ENCODE measurements around the gene EAF2.

The EAF2 gene

DNA sequence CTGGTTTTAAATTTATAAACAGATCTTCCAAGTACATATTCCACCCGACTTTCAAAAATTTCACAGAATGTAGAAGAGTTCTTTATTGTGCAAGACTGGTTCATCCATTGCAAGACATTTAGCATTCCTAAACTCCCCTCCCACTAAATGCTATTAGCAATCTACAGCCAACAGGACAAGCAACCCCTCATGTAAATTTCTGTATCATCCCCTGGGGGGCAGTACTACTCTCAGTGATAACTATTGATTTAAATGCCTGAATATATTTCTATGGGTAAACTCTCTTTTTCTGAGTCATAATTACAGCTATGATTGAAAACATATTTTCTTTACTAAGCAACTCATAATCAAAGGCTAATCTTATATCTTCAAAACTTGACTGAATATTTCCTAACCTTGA is 48.5 kb downstream of the EAF2 start:
- Histone ChIP-seq H3K4me1 (ENCODE audit: control insufficient read depth in 2 of 2, insufficient read depth in 1 of 2, low read depth in 1 of 2, low read length in 2 of 2) (no peaks in the 10 kb centered on the region), H4K8ac (ENCODE audit: low read depth, low read length) (no peak overlapping the region), H3K79me1 (ENCODE audit: low read depth, low read length) (no peaks in the 10 kb centered on the region), H2BK120ac (ENCODE audit: low read depth, low read length) (no peak overlapping the region), H2AK5ac (ENCODE audit: low read depth, low read length) (no peak overlapping the region), H3K9me3 (replicated peaks in 1 of 2; ENCODE audit: control insufficient read depth in 2 of 2, insufficient read depth in 1 of 2, low read depth in 1 of 2, low read length in 2 of 2) (no peaks in the 10 kb centered on the region), H3K14ac (ENCODE audit: low read length) (no peak overlapping the region), H3K23ac (ENCODE audit: low read depth, low read length, poor library complexity) (no peak overlapping the region), H2BK5ac (ENCODE audit: low read length) (no peak overlapping the region), H3K4ac (ENCODE audit: low read length) (no peak overlapping the region), H3K4me2 (ENCODE audit: insufficient read depth, low read length, poor library complexity, severe bottlenecking) (no peak overlapping the region), H3K4me3 (ENCODE audit: low read length in 2 of 2) (no peak overlapping the region), H3K18ac (ENCODE audit: low read length) (no peak overlapping the region), H2AFZ (ENCODE audit: low read length) (no peak overlapping the region), H3K9ac (ENCODE audit: low read depth, low read length, poor library complexity) (no peak overlapping the region), H3K27ac (replicated peaks; ENCODE audit: low read length) (no peak overlapping the region), H2BK12ac (ENCODE audit: low read length) (no peak overlapping the region), H3K36me3 (replicated peaks in 1 of 2; ENCODE audit: control insufficient read depth in 2 of 2, insufficient read depth in 2 of 2, low read length in 2 of 2) (no peaks in the 10 kb centered on the region), H3K27me3 (ENCODE audit: control insufficient read depth in 3 of 3, insufficient read depth in 3 of 3, low read depth in 1 of 3, low read length in 3 of 3) (no peaks in the 10 kb centered on the region), H4K91ac (ENCODE audit: low read depth, low read length, poor library complexity) (no peak overlapping the region), H2BK15ac (ENCODE audit: low read length) (no peak overlapping the region)
- DNase-seq (ENCODE audit: low spot score): peak; percentile 0
- WGBS, 2 donors (ENCODE audit: extremely low coverage in 2 of 2, insufficient read length in 2 of 2, insufficient replicate concordance in 1 of 2): no CpG with 5 or more reads among the region's 1 CpG

DNA sequence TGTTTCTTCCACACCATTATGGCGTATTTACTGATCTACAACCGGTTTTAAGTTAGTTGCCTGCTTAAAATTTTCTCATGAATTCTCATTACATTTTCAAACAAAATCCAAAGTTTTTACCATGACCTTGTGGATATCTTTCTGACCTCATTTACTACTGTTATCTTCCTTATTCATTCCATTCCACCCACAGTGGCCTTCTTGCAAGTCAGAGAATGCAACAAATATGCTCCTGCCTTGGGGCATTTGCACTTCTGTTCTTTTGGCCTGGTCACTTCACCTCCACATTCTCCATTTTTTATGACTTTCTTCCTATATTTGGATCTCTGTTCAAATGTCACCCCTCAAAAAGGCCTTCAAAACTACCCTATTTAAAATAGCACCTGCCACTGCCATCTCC is 50.4 kb downstream of the EAF2 start:
- Histone ChIP-seq H2BK120ac (ENCODE audit: low read depth, low read length) (no peak overlapping the region), H3K4me3 (ENCODE audit: low read length in 2 of 2) (no peak overlapping the region), H3K27ac (replicated peaks; ENCODE audit: low read length) (no peak overlapping the region), H3K4me2 (ENCODE audit: insufficient read depth, low read length, poor library complexity, severe bottlenecking) (no peak overlapping the region), H4K8ac (ENCODE audit: low read depth, low read length) (no peak overlapping the region), H3K14ac (ENCODE audit: low read length) (no peak overlapping the region), H3K79me1 (ENCODE audit: low read depth, low read length) (no peaks in the 10 kb centered on the region), H2BK5ac (ENCODE audit: low read length) (no peak overlapping the region), H3K4me1 (ENCODE audit: control insufficient read depth in 2 of 2, insufficient read depth in 1 of 2, low read depth in 1 of 2, low read length in 2 of 2) (no peaks in the 10 kb centered on the region), H2AK5ac (ENCODE audit: low read depth, low read length) (no peak overlapping the region), H3K27me3 (ENCODE audit: control insufficient read depth in 3 of 3, insufficient read depth in 3 of 3, low read depth in 1 of 3, low read length in 3 of 3) (no peaks in the 10 kb centered on the region), H3K36me3 (replicated peaks in 1 of 2; ENCODE audit: control insufficient read depth in 2 of 2, insufficient read depth in 2 of 2, low read length in 2 of 2) (no peaks in the 10 kb centered on the region), H4K91ac (ENCODE audit: low read depth, low read length, poor library complexity) (no peak overlapping the region), H2BK15ac (ENCODE audit: low read length) (no peak overlapping the region), H3K18ac (ENCODE audit: low read length) (no peak overlapping the region), H2AFZ (ENCODE audit: low read length) (no peak overlapping the region), H3K23ac (ENCODE audit: low read depth, low read length, poor library complexity) (no peak overlapping the region), H3K9me3 (replicated peaks in 1 of 2; ENCODE audit: control insufficient read depth in 2 of 2, insufficient read depth in 1 of 2, low read depth in 1 of 2, low read length in 2 of 2) (no peaks in the 10 kb centered on the region), H3K4ac (ENCODE audit: low read length) (no peak overlapping the region), H2BK12ac (ENCODE audit: low read length) (no peak overlapping the region), H3K9ac (ENCODE audit: low read depth, low read length, poor library complexity) (no peak overlapping the region)
- WGBS, 2 donors (ENCODE audit: extremely low coverage in 2 of 2, insufficient read length in 2 of 2, insufficient replicate concordance in 1 of 2): no CpG with 5 or more reads among the region's 2 CpGs
- no peak for DNase-seq (ENCODE audit: low spot score)

DNA sequence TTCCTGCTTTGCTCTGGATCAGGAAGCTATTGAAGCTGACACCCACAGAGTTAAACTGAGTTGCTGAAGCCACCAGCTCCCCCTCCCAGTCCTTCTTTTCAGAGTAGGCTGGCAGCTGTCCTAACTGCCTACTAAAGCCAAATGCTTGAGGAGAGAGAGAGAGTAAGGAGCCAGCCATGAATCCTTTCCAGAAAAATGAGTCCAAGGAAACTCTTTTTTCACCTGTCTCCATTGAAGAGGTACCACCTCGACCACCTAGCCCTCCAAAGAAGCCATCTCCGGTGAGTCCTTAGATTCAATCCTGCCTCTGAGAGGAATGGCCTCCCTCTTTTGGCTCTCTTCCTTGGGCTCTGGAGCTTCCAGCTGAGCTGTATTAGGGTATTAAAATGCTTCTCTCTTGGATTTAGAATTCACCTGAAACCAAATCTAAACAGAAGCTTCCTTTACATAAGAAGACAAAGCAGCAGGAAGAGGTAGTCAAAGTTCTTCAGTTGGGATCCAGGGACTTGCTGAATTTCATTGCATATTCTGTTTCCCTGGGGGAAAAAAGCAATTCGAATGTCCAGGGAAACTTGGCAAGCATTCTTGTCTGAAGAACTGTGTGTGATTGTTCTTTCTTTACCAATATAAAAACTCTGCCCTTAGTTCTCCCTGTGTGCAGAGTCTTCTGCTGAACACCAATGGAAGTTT is 59.4 kb downstream of the EAF2 start, which contains the start of gene SLC15A2:
SLC15A2 (plus strand) TSS at position 101 of the 690 bp plus-strand sequence; CDS start at position 177, 76 bp downstream.
- Histone ChIP-seq H3K9me3 (replicated peaks in 1 of 2; ENCODE audit: control insufficient read depth in 2 of 2, insufficient read depth in 1 of 2, low read depth in 1 of 2, low read length in 2 of 2) (no peaks in the 10 kb centered on the region), H3K18ac (ENCODE audit: low read length) (no peak within 1 kb of the TSS), H2BK5ac (ENCODE audit: low read length) (no peak within 1 kb of the TSS), H3K36me3 (replicated peaks in 1 of 2; ENCODE audit: control insufficient read depth in 2 of 2, insufficient read depth in 2 of 2, low read length in 2 of 2) (no peaks in the 10 kb centered on the region), H3K4me3 (ENCODE audit: low read length in 2 of 2) (no peak within 1 kb of the TSS), H3K23ac (ENCODE audit: low read depth, low read length, poor library complexity) (no peak within 1 kb of the TSS), H3K9ac (ENCODE audit: low read depth, low read length, poor library complexity) (no peak within 1 kb of the TSS), H2AFZ (ENCODE audit: low read length) (peak within 1 kb of the TSS; percentile 69), H2BK120ac (ENCODE audit: low read depth, low read length) (no peak within 1 kb of the TSS), H4K91ac (ENCODE audit: low read depth, low read length, poor library complexity) (no peak within 1 kb of the TSS), H3K14ac (ENCODE audit: low read length) (no peak within 1 kb of the TSS), H3K4me2 (ENCODE audit: insufficient read depth, low read length, poor library complexity, severe bottlenecking) (no peak within 1 kb of the TSS), H4K8ac (ENCODE audit: low read depth, low read length) (no peak within 1 kb of the TSS), H2BK15ac (ENCODE audit: low read length) (no peak within 1 kb of the TSS), H2BK12ac (ENCODE audit: low read length) (no peak within 1 kb of the TSS), H3K27ac (replicated peaks; ENCODE audit: low read length) (no peak within 1 kb of the TSS), H3K4me1 (ENCODE audit: control insufficient read depth in 2 of 2, insufficient read depth in 1 of 2, low read depth in 1 of 2, low read length in 2 of 2) (peaks cover 4 to 6% of the 10 kb centered on the region in 2 donors), H3K79me1 (ENCODE audit: low read depth, low read length) (no peaks in the 10 kb centered on the region), H3K4ac (ENCODE audit: low read length) (no peak within 1 kb of the TSS), H3K27me3 (ENCODE audit: control insufficient read depth in 3 of 3, insufficient read depth in 3 of 3, low read depth in 1 of 3, low read length in 3 of 3) (no peaks in the 10 kb centered on the region), H2AK5ac (ENCODE audit: low read depth, low read length) (no peak within 1 kb of the TSS)
- WGBS, 2 donors (ENCODE audit: extremely low coverage in 2 of 2, insufficient read length in 2 of 2, insufficient replicate concordance in 1 of 2): no CpG with 5 or more reads among the region's 3 CpGs
- no peak for DNase-seq (ENCODE audit: low spot score)

DNA sequence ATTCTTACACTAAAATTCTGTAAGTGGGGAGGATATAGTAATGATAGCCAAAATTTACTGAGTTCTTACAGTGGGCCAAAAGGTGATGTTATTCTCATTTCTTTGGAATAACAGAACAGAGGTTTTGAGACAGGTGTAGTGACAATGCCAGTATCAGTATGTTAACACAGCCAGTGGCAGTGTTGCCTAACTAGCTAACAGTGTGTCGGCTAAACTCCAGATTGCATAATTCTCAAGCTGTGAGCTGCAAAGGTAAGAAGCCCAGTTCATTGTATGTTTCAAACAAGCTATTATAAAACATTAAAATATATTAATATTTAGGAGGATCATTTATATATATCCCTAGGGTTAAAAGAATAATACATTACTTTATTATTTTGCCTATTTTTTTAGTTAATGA is 60.1 kb downstream of the EAF2 start:
- no peak overlapping the region for H4K91ac ChIP-seq (ENCODE audit: low read depth, low read length, poor library complexity)
- H2BK15ac ChIP-seq (ENCODE audit: low read length): no peak overlapping the region
- H3K4me1 ChIP-seq (ENCODE audit: control insufficient read depth in 2 of 2, insufficient read depth in 1 of 2, low read depth in 1 of 2, low read length in 2 of 2): peaks cover 4 to 6% of the 10 kb centered on the region in 2 donors
- H2AFZ ChIP-seq (ENCODE audit: low read length): no peak overlapping the region
- H2BK120ac ChIP-seq (ENCODE audit: low read depth, low read length): no peak overlapping the region
- no peak overlapping the region for H3K27ac ChIP-seq (replicated peaks; ENCODE audit: low read length)
- no CpG with 5 or more reads among the region's 1 CpG for WGBS, 2 donors (ENCODE audit: extremely low coverage in 2 of 2, insufficient read length in 2 of 2, insufficient replicate concordance in 1 of 2)
- no peak overlapping the region for H3K4ac ChIP-seq (ENCODE audit: low read length)
- no peak overlapping the region for H3K4me2 ChIP-seq (ENCODE audit: insufficient read depth, low read length, poor library complexity, severe bottlenecking)
- H3K4me3 ChIP-seq (ENCODE audit: low read length in 2 of 2): no peak overlapping the region
- no peak overlapping the region for H2BK5ac ChIP-seq (ENCODE audit: low read length)
- H3K36me3 ChIP-seq (replicated peaks in 1 of 2; ENCODE audit: control insufficient read depth in 2 of 2, insufficient read depth in 2 of 2, low read length in 2 of 2): no peaks in the 10 kb centered on the region
- no peak overlapping the region for H3K18ac ChIP-seq (ENCODE audit: low read length)
- no peak overlapping the region for H2AK5ac ChIP-seq (ENCODE audit: low read depth, low read length)
- no peak overlapping the region for H2BK12ac ChIP-seq (ENCODE audit: low read length)
- no peak overlapping the region for H3K23ac ChIP-seq (ENCODE audit: low read depth, low read length, poor library complexity)
- no peak for DNase-seq (ENCODE audit: low spot score)
- H3K9me3 ChIP-seq (replicated peaks in 1 of 2; ENCODE audit: control insufficient read depth in 2 of 2, insufficient read depth in 1 of 2, low read depth in 1 of 2, low read length in 2 of 2): no peaks in the 10 kb centered on the region
- H3K14ac ChIP-seq (ENCODE audit: low read length): no peak overlapping the region
- H4K8ac ChIP-seq (ENCODE audit: low read depth, low read length): no peak overlapping the region
- no peak overlapping the region for H3K9ac ChIP-seq (ENCODE audit: low read depth, low read length, poor library complexity)
- H3K27me3 ChIP-seq (ENCODE audit: control insufficient read depth in 3 of 3, insufficient read depth in 3 of 3, low read depth in 1 of 3, low read length in 3 of 3): no peaks in the 10 kb centered on the region
- H3K79me1 ChIP-seq (ENCODE audit: low read depth, low read length): no peaks in the 10 kb centered on the region
